Neural crest cell (in vitro differentiated cells): Measurements from ENCODE around the gene ERC1. TPM values are rescaled to one million over a fixed set of nuclear protein-coding genes. Genes with fewer than 3 reads are reported as not detected.

Source experiments
- DNase-seq: peaks from one replicate; pipeline ENCODE4 v3.0.0; 2021; ENCODE audit warnings: low read depth, mixed read lengths, low spot score
- H3K27ac Mint-ChIP-seq: one replicate; pipeline ENCODE4 v1.8.0; 2021; ENCODE audit warnings: mild to moderate bottlenecking, mixed read lengths; ENCODE audit not compliant: unreplicated experiment
- H3K27me3 Mint-ChIP-seq: 2 replicates; pipeline ENCODE4 v1.8.0; 2021; ENCODE audit warnings: low read depth, mild to moderate bottlenecking, mixed read lengths
- H3K36me3 Mint-ChIP-seq: 2 replicates; pipeline ENCODE4 v1.8.0; 2021; ENCODE audit warnings: low read depth, mild to moderate bottlenecking, mixed read lengths
- H3K4me1 Mint-ChIP-seq: 2 replicates; pipeline ENCODE4 v1.8.0; 2021; ENCODE audit warnings: mixed read lengths
- H3K4me3 Mint-ChIP-seq: one replicate; pipeline ENCODE4 v1.8.0; 2021; ENCODE audit warnings: mild to moderate bottlenecking, mixed read lengths
- H3K9me3 Mint-ChIP-seq: 2 replicates; pipeline ENCODE4 v1.8.0; 2021; ENCODE audit warnings: mixed read lengths
- CTCF ChIP-seq: fragments of 200-600 bp; sonication (generic); conservative IDR thresholded peaks from 2 replicates; pipeline ENCODE4 v1.5.0; 2021; ENCODE audit warnings: antibody characterized with exemption, mild to moderate bottlenecking
- total RNA-seq: library from RNA; stranded (reverse); gene quantifications from 2 replicates; pipeline ENCODE4 v1.2.1, GENCODE V29; 2021

ERC1 gene
- total RNA-seq, 1 donor from 2014 or later: 38.9 TPM

- Mint-ChIP-seq H3K27me3 (no peaks in the 10 kb centered on the region), H3K9me3 (peaks cover 13% of the 10 kb centered on the region), H3K4me1 (peaks cover 22% of the 10 kb centered on the region), H3K36me3 (peaks cover 13% of the 10 kb centered on the region), H3K4me3 (no peak overlapping the region), H3K27ac (no peak overlapping the region)
- no peak for DNase-seq
- no peak for TF ChIP-seq CTCF
Measured at GRCh38 chr12:1519642-1520041, 528.6 kb downstream of the ERC1 start.

- Mint-ChIP-seq H3K27ac (no peak overlapping the region), H3K4me1 (peaks cover 17% of the 10 kb centered on the region), H3K27me3 (peaks cover 13% of the 10 kb centered on the region), H3K4me3 (no peak overlapping the region), H3K36me3 (no peaks in the 10 kb centered on the region), H3K9me3 (no peaks in the 10 kb centered on the region)
- no peak for DNase-seq
- no peak for TF ChIP-seq CTCF
Measured at GRCh38 chr12:1523046-1523445, 532.0 kb downstream of the ERC1 start.

- Mint-ChIP-seq H3K9me3 (no peaks in the 10 kb centered on the region), H3K27me3 (peaks cover 17% of the 10 kb centered on the region), H3K36me3 (no peaks in the 10 kb centered on the region), H3K27ac (peak overlapping the region; percentile 6), H3K4me3 (no peak overlapping the region), H3K4me1 (peaks cover 16% of the 10 kb centered on the region)
- DNase-seq: no peak
- no peak for TF ChIP-seq CTCF
Measured at GRCh38 chr12:1523558-1524050, 532.6 kb downstream of the ERC1 start.

- H3K9me3 Mint-ChIP-seq: no peaks in the 10 kb centered on the region
- no peaks in the 10 kb centered on the region for H3K36me3 Mint-ChIP-seq
- peaks cover 28% of the 10 kb centered on the region for H3K27me3 Mint-ChIP-seq
- H3K4me3 Mint-ChIP-seq: peak overlapping the region; percentile 36
- no peak for TF ChIP-seq CTCF
- H3K27ac Mint-ChIP-seq: no peak overlapping the region
- peaks cover 18% of the 10 kb centered on the region for H3K4me1 Mint-ChIP-seq
- DNase-seq: no peak
Measured at GRCh38 chr12:1525858-1526257, 534.8 kb downstream of the ERC1 start.

GRCh38 chr12:1527789-1528188 is 536.8 kb downstream of the ERC1 start:
- Mint-ChIP-seq H3K4me3 (peak overlapping the region; percentile 98), H3K36me3 (no peaks in the 10 kb centered on the region), H3K4me1 (peaks cover 28% of the 10 kb centered on the region), H3K27ac (no peak overlapping the region), H3K9me3 (no peaks in the 10 kb centered on the region), H3K27me3 (peaks cover 43% of the 10 kb centered on the region)
- DNase-seq: no peak
- TF ChIP-seq CTCF: no peak
